Activated CD8-positive, alpha-beta T cell treated with anti-CD3 and anti-CD28 coated beads for 36 hours (primary cell): ENCODE results near the gene PAQR7. TPM values are rescaled to one million over a fixed set of nuclear protein-coding genes. Genes with fewer than 3 reads are reported as not detected.
A peak's percentile ranks its signal among the peaks of the same experiment; 100 is the strongest.

ENCODE experiments used
- ATAC-seq: fragments of 200-7000 bp; cut with Tn5 transposase; one replicate; pipeline ENCODE4 v1.10.0; 2021; ENCODE audit warnings: mild to moderate bottlenecking, moderate library complexity
- CTCF ChIA-PET: fragments of 350-600 bp; sonication (Branson Sonifier 250); formaldehyde crosslinking; loops from one replicate; lab custom pipeline; 2021; ENCODE audit warnings: antibody characterized with exemption; lab: Charles Lee
- POLR2A ChIA-PET: fragments of 350-600 bp; sonication (Branson Sonifier 250); formaldehyde crosslinking; loops from one replicate; lab custom pipeline; 2021; ENCODE audit warnings: antibody characterized with exemption; lab: Charles Lee
- DNase-seq: peaks from one replicate; pipeline ENCODE4 v3.0.0-alpha.2; 2020
- H3K27ac Mint-ChIP-seq: one replicate; pipeline ENCODE4 v1.8.0; 2021; ENCODE audit warnings: mild to moderate bottlenecking, mixed read lengths
- H3K27me3 Mint-ChIP-seq: one replicate; pipeline ENCODE4 v1.8.0; 2021; ENCODE audit warnings: mixed read lengths
- H3K36me3 Mint-ChIP-seq: one replicate; pipeline ENCODE4 v1.8.0; 2021; ENCODE audit warnings: low read depth, mixed read lengths
- H3K4me1 Mint-ChIP-seq: one replicate; pipeline ENCODE4 v1.8.0; 2021; ENCODE audit warnings: low read depth, mixed read lengths
- H3K4me3 Mint-ChIP-seq: one replicate; pipeline ENCODE4 v1.8.0; 2021; ENCODE audit warnings: mild to moderate bottlenecking, moderate library complexity, mixed read lengths
- H3K9me3 Mint-ChIP-seq: one replicate; pipeline ENCODE4 v1.8.0; 2021; ENCODE audit warnings: mixed read lengths
- intact Hi-C: fragments of 100-400 bp; cut with micrococcal nuclease; formaldehyde crosslinking; loops from one replicate; pipeline ENCODE4 v1.10.0; 2022
- total RNA-seq, 2 experiments: library from RNA; stranded (reverse); gene quantifications; one replicate each; pipeline ENCODE4 v1.2.3, GENCODE V29; 2021
- TF ChIP-seq, protein P1 (sequence below): fragments of 200-600 bp; IDR thresholded peaks from one replicate; pipeline ENCODE4 v1.8.0; 2022; ENCODE audit warnings: antibody characterized with exemption, mild to moderate bottlenecking

The PAQR7 gene
- total RNA-seq, 2 experiments from 2014 or later: 6.8 to 8.0 TPM

DNA sequence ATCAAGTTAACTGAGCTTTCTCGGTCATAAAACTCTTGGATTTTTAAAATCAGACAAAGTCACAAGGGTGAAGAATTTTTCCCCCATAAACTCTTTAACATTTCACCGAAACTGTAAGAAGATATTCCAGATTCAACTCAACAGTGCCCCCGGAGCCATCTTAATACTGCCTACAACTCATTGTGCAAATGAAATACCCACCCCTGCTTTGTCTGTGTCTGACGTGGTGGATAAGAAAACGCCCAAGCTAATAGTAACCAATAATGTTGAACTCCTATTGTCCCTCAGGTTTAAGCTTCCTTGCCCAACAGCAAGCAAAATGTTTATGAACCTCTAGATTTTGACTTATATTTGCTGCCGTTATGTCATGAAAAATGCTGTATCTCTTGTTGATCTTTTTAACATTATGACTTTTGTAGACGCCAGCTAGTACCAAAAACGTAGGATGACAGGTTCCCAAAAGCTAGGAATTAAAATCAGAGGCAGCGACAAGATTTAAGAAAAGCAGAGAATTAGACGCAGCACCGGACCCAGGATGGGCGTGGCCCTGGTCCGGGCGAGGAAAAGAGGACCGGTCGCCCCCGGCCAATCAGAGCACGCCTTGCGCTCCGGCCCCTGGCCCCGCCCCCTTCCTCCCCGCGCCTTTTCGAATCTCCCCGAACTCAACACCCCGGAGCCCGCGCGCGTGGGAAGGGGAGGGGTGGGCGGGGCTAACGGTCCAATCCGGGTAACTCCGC, 29.6 kb upstream of the PAQR7 start:
- DNase-seq: peak; percentile 98
- peaks cover 32% of the 10 kb centered on the region for H3K4me1 Mint-ChIP-seq
- peak overlapping the region; percentile 93 for H3K4me3 Mint-ChIP-seq
- intact Hi-C loops: loop anchor here (2.0 kb wide), 1 partner anchor 94 kb away; the partner anchor contains the start of gene PAFAH2
- ChIA-PET POLR2A (interaction anchor here (0.7 to 15.7 kb wide), 11 partner anchors 9 to 93 kb away, joined by 3 to 160 read pairs (median 10); partner anchors contain the start of genes MTFR1L, PAFAH2 and PAQR7), CTCF (interaction anchor here (0.8 to 20.0 kb wide), 10 partner anchors 10 to 159 kb away, joined by 3 to 417 read pairs (median 3); partner anchors contain the start of gene PAFAH2)
- H3K27me3 Mint-ChIP-seq: no peaks in the 10 kb centered on the region
- no peaks in the 10 kb centered on the region for H3K9me3 Mint-ChIP-seq
- TF ChIP-seq, protein P1, sequence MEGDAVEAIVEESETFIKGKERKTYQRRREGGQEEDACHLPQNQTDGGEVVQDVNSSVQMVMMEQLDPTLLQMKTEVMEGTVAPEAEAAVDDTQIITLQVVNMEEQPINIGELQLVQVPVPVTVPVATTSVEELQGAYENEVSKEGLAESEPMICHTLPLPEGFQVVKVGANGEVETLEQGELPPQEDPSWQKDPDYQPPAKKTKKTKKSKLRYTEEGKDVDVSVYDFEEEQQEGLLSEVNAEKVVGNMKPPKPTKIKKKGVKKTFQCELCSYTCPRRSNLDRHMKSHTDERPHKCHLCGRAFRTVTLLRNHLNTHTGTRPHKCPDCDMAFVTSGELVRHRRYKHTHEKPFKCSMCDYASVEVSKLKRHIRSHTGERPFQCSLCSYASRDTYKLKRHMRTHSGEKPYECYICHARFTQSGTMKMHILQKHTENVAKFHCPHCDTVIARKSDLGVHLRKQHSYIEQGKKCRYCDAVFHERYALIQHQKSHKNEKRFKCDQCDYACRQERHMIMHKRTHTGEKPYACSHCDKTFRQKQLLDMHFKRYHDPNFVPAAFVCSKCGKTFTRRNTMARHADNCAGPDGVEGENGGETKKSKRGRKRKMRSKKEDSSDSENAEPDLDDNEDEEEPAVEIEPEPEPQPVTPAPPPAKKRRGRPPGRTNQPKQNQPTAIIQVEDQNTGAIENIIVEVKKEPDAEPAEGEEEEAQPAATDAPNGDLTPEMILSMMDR: no peak
- H3K36me3 Mint-ChIP-seq: peaks cover 47% of the 10 kb centered on the region
- H3K27ac Mint-ChIP-seq: peak overlapping the region; percentile 86
- peak; percentile 84 for ATAC-seq

- TF ChIP-seq, protein P1: no peak
- no peaks in the 10 kb centered on the region for H3K9me3 Mint-ChIP-seq
- H3K4me3 Mint-ChIP-seq: peak overlapping the region; percentile 93
- peaks cover 54% of the 10 kb centered on the region for H3K36me3 Mint-ChIP-seq
- CTCF ChIA-PET: interaction anchor here (1.2 to 20.0 kb wide), 7 partner anchors 8 to 126 kb away, joined by 3 to 417 read pairs (median 4); partner anchors contain the start of gene PAFAH2
- POLR2A ChIA-PET: interaction anchor here (0.7 to 15.7 kb wide), 7 partner anchors 8 to 94 kb away, joined by 3 to 160 read pairs (median 13); partner anchors contain the start of genes PAFAH2 and PAQR7
- intact Hi-C loops: loop anchor here (2.0 kb wide), 1 partner anchor 95 kb away; the partner anchor contains the start of gene PAFAH2
- H3K27me3 Mint-ChIP-seq: no peaks in the 10 kb centered on the region
- no peak for DNase-seq
- H3K4me1 Mint-ChIP-seq: peaks cover 33% of the 10 kb centered on the region
- H3K27ac Mint-ChIP-seq: no peak overlapping the region
- ATAC-seq: no peak
Measured at GRCh38 chr1:25903986-25904385, 28.5 kb upstream of the PAQR7 start.

DNA sequence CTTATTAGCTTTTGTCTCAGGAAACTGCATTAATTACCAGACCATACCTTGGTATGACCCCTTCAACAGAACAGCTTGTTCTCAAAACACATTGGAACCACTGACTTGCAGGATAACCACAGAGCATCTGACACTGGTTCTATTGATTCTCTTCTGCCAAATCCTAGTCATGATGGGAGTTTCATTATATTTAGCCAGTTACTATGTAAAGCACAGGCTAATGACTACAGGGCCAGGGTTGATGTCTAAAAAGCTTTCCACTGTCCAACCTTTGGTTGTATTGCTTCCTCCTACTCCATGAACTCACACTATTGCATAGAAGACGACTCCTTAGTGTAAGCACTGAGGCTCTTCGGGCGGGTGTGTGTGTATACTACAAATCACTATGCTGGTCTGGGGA, 27.0 kb upstream of the PAQR7 start:
- DNase-seq (no peak), ATAC-seq (no peak)
- ChIA-PET POLR2A (interaction anchor here (0.9 to 15.7 kb wide), 9 partner anchors 12 to 95 kb away, joined by 3 to 160 read pairs (median 4); partner anchors contain the start of gene PAFAH2), CTCF (interaction anchor here (1.0 to 20.0 kb wide), 3 partner anchors 65 to 97 kb away, joined by 3 to 417 read pairs (median 21); partner anchors contain the start of gene PAFAH2)
- Mint-ChIP-seq H3K36me3 (peaks cover 64% of the 10 kb centered on the region), H3K9me3 (no peaks in the 10 kb centered on the region), H3K27me3 (no peaks in the 10 kb centered on the region), H3K4me1 (peaks cover 33% of the 10 kb centered on the region), H3K4me3 (no peak overlapping the region), H3K27ac (no peak overlapping the region)
- TF ChIP-seq, protein P1: no peak
- intact Hi-C loops: no loop called here

- TF ChIP-seq, protein P1: no peak
Measured at GRCh38 chr1:25900219-25900618, 24.7 kb upstream of the PAQR7 start.

More at GRCh38 chr1:25900219-25900618, 24.7 kb upstream of the PAQR7 start:
- Mint-ChIP-seq H3K4me3 (no peak overlapping the region), H3K4me1 (peaks cover 42% of the 10 kb centered on the region), H3K9me3 (no peaks in the 10 kb centered on the region), H3K36me3 (peaks cover 66% of the 10 kb centered on the region), H3K27ac (no peak overlapping the region), H3K27me3 (no peaks in the 10 kb centered on the region)
- intact Hi-C loops: no loop called here
- no peak for ATAC-seq
- no peak for DNase-seq
- ChIA-PET CTCF (interaction anchor here (1.4 to 20.0 kb wide), 2 partner anchors 16 to 99 kb away, joined by 5 to 417 read pairs; partner anchors contain the start of gene PAFAH2), POLR2A (interaction anchor here (1.1 to 15.7 kb wide), 3 partner anchors 92 to 103 kb away, joined by 3 to 160 read pairs (median 3); partner anchors contain the start of gene PAFAH2)
